T-helper 22 cell (primary cell): ENCODE results near the gene PLXNA4.
"Not testable (repeated sequence)": the region's sequence is repeated elsewhere in the genome, so short reads cannot be mapped to it uniquely, and the experiment has no call there.

Source experiments
- DNase-seq: peaks from one replicate; pipeline ENCODE4 v3.0.0-alpha.2; 2020; ENCODE audit warnings: low read depth

The PLXNA4 gene

DNA sequence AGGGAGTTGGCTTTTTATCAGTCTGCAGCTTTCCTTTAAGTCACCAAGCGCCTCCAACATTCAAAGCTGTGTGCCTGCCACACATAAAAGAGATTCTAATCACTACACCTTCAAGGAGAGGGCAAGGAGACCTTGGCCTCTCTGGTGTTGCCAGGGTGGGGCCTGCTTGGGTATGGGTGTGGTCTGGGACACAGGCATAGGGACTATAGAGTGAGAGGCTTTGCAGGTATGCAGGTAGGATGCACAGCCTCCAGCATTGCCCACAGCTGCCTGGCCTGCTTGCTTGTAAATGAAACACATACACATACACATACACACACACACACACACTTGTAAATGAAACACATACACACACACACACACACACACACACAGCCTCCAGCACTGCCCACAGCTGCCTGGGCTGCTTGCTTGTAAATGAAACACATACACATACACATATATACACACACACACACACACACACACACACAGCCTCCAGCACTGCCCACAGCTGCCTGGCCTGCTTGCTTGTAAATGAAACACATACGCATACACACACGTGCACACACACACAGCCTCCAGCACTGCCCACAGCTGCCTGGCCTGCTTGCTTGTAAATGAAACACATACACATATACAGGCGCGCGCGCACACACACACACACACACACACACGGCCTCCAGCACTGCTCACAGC is 397.7 kb downstream of the PLXNA4 start:
- not testable (repeated sequence) for DNase-seq

DNA sequence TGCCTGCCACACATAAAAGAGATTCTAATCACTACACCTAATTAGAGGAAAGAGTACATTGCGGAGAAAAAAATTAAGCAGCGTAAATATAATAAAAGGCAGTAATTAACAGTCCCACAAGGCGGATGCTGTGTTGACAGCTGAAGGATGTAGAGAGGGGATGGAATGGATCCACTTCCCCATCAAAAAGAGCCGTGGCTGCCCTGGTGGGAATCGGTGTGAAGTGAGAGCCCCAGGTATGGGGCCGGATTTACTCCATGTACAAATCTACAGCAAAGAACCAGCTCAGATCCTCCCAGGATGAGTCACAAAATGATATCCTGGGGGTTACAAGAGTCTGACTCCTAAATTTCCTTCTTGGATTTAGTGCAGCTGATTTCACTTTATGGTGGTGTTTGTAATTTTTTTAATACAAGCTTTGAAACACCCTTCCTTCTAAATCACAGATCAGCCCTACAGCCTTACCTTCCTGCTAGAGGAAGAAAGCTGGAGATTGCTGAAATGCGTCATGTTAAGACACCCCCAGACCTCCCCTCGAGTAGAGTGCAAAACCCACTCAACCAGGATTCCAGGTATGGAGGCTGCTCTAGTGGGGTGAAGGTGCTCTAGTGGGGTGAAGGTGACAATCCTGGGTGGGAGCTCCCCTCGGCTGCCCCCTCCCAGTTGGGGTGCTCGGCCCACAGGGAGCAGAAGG is 398.4 kb downstream of the PLXNA4 start:
- no peak for DNase-seq

DNA sequence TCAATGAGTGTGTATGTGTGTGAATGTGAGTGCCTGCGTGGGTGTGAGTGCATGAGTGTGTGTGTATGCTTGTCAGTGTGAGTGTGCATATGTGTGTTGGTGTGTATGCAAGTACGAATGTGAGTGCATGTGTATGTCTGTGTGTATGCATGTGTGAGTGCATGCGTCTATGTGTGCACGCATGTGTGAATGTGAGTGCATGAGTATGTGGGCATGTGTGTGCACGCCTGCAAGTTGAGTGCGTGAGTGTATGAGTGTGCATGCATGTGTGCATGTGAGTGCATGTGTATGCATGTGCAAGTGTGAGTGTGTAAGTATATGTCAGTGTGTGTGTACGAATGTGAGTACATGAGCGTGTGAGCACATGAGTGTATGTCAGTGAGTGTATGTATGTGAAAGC is 399.6 kb downstream of the PLXNA4 start:
- DNase-seq: no peak

DNA sequence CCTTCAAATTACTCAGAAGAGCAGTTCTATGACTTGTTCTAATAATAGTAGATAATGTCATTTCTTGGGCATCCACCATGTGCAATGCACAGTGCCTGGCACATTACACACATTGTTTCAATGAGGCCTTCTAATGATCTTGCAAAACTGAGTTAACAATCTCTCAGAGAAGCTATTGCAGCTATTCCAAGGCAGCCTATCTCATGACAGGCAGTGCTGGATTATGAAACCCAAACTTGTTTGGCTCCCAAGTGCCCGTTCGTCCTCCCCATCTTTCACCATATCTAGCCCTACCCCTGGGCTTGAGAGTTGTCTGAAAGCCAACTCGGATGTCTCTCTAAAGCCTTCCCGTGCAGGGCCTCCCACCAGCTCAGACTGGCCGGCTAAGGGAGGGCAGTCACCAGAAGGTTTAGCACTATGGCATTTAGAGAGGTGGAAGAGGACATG is 405.1 kb downstream of the PLXNA4 start:
- no peak for DNase-seq

DNA sequence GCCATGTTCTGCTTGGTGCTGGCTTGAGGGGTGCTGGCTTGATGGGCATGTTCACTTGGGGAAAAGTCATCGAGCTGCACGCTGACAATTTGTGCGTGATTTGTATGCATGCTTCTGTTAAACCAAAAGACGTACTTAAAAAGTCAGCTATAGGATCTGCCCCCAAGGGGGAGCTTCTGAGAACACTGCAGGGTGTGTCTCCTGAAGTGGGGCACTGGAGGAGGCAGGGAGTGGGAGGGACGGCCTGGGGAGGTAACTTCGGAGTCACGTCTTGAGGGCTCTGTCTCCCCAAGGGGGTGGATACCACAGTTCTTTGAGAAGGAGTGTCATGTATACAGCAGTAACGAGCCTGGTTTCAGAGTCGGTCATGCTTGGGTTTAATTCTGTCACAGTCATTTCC is 406.5 kb downstream of the PLXNA4 start:
- no peak for DNase-seq

DNA sequence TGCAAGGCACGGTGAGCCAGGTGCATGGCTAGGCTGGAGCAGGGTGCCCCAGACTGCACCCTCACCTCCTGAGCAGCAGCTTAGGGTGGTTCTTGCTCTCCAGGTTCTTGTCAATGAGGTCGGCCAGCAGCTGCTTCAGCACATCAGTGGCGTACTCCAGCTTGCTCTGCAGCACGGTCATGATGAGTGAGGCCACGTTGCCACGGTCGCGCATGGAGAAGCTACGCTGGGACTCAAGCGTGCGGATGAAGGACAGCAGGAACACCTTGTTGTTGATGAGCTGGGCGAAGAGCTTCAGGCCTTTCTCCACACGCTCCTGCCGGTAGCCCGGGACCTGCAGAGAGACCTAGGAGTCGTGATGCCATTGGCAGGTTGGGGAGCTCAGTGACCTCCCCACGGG is 408.0 kb downstream of the PLXNA4 start:
- DNase-seq: no peak

DNA sequence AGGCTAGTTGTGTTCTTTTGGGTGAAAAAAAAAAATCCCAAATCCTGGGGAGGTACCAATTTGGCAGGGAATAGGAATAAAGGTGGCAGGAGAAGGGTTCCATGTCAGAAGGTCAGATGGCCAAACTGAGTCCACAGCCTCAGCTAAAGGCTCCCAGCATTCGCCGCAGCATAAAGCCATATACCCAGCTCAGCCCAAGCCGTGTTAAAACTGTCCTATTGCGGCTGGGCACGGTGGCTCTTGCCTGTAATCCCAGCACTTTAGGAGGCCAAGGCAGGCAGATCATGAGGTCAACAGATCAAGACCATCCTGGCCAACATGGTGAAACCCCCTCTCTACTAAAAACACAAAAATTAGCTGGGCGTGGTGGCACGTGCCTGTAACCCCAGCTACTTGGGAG is 410.6 kb downstream of the PLXNA4 start:
- not testable (repeated sequence) for DNase-seq

DNA sequence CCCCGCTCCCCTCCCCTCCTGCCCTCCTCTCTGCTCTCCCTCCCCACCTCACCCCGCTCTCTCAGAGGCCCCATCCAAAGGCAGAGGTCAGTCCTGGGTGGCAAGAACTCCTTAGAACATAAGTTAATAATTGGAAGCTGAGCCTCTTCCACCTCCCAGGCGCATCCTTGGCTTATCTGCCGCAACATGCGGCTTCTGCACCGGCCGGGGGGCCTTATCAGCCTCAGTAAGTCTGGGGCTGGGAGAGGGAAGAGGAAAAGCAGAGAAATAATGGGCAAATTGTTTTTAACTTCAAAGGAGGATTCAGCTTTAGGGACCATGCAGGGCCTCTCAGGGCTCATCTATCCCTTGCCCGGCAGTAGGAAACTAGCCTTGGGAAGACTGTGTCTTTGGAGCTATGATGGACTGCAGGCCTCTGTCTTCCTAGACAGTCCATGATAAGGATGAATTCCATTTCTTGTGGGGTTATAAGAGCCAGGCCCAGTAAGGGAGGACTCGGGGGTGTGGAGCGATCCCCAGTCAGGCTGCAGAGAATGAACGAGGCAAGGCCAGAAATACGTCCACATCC is 411.6 kb downstream of the PLXNA4 start:
- DNase-seq: no peak

DNA sequence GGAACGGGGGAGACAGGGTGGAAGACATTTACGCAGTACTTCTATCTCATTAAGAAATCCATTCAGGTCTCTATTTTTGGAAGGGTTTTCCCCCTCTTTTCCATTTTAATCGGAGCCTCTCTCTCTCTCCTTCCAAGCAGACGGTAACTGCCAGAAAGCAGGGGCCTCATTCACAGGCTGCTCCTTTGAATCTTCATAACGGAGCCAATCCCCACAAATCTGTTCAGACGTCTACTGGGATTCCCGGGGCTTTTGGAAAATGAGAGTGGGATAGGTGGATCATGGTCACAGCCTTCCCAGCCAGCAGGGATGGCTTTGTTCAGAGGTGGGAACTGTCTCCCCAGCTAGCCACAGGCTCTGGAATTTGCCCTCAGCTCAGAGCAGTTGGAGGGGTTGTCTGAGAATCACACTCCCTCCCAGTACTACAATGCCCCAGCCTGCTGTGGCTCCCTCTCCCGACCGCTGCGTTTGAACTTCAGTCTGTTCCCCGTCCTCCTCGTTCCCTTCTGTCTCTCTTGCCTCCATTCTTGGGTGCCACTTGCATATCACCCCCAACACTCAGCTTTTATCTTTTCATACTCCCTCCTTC is 413.6 kb downstream of the PLXNA4 start:
- DNase-seq: no peak

DNA sequence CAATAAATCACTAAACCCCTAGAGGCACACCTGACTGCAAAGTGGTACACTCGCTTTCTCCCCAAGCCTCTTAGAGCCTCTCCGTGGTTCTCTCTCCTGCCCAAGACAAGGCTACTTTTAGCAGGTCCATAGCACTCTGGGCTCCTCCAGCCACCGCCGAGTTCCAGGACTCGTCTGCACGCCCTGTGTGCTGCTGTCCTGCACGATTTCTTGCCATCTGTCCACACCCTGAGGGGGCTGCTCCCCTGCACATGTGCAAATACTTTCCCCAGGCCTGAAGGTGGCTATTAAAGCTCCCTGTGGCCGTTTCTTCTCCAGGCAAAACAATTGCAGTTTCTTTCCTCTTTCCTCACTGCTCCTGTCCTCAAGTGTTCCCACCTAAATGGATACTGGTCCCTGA is 414.3 kb downstream of the PLXNA4 start:
- DNase-seq: no peak

DNA sequence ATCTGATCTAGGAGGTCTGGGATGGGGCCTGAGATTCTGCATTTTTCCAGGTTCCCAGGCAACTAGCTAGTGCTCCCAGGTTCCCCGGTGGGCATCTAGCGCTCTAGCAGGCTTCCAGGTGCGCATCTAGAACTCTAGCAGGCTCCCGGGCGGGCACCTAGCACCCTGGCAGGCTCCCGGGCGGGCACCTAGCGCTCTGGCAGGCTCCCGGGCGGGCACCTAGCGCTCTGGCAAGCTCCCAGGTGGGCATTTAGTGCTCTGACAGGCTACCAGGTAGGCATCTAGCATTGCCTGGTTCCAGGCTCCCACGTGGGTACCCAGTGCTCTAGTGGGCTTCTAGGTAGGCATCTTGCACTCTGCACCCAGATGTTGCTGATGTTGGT is 414.7 kb downstream of the PLXNA4 start:
- no peak for DNase-seq

DNA sequence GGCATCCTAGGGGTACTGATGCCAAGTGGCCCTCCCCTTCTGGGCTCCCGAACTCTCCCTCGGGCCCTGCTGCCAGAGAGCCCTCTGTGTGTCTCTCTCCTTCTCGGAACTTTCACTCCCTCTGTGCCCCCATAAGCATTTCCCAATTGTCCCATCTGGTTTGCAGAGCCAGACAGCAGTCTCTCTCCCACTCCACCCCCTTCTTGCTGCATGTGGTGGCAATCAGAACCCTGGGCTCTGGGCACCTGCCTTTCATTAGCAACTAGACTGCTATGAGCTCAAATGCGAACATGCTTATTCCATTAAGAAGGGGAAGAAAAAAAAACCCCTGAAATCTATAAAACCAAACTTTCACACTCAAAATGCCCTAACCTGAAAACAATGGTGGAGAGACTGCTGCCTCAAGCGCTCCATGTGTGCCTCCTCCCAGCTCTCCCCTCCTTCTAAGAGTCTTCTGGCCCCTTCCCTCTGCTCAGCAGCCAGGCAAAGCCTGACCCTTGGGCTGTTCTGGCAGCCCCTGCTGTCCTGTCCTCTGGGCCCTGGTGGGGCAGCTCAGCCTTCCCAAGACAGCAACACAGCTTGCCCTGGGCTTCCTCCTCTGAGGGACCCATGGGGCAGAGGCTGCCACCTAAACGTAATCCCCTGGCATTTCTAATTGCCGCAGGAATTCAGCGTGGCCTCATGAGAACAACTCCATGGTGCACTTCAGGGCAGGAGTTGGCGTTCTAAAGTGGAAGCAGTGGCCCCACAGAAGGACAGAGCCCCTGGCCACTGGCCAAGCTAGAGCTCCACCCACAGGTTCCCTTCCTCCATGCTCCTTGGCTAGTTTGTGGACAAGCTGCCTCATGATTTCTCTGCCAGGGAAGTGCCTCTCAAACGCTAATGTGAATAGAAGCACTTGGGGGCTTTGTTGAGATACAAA is 415.4 kb downstream of the PLXNA4 start:
- no peak for DNase-seq

DNA sequence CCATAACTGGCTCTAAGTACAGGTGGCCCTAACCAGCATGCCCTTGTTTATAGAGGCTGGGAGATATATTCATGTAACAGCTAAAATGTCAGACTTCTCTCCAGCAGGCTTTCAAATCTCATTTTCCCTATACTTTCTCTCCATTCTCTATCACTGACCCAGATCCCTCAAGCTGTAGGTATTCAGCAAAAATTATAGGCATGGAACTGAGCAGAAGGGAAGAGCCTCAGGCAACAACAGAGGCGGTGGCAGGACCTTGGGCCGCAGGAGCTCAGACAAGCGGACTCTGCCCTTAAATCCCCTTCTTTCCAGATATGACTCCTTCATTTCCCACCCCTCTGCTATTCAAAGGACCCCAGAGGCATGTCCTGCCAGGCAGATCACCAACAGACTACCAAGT is 417.4 kb downstream of the PLXNA4 start:
- DNase-seq: no peak

DNA sequence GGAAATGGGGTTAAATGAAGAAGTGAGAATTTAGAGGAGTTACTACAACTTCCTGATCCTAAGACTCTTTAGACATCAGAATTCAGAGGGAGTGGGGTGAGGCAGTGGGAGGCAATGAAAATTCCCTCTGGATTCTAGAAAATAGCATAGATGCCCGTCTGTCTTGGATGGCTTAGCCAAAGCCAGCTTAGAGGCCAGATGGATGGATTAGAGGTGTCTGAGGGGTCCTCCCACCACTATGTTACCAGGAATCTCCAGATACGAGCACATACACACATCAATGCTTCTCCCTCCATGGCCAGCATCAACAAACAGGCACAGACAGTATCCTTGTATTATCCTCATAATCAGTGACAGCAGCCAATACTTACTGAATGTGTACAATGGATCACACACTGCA is 418.1 kb downstream of the PLXNA4 start:
- DNase-seq: no peak

DNA sequence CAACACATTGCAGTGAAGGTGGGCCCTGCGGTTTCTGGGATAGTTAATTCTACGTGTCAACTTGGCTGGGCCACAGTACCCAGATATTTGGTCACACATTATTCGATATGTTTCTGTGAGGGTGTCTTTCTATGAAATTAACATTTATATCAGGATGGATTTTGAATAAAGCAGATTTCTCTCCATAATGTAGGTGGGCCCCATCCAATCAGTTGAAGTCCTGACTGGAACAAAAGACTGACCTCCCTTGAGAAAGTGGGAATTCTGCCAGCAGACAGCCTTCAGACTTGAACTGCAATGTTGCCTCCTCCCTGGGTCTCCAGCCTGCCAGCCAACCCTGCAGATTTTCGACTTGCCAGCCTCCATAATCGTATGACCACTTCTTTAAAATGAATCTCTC is 420.6 kb downstream of the PLXNA4 start:
- DNase-seq: no peak

DNA sequence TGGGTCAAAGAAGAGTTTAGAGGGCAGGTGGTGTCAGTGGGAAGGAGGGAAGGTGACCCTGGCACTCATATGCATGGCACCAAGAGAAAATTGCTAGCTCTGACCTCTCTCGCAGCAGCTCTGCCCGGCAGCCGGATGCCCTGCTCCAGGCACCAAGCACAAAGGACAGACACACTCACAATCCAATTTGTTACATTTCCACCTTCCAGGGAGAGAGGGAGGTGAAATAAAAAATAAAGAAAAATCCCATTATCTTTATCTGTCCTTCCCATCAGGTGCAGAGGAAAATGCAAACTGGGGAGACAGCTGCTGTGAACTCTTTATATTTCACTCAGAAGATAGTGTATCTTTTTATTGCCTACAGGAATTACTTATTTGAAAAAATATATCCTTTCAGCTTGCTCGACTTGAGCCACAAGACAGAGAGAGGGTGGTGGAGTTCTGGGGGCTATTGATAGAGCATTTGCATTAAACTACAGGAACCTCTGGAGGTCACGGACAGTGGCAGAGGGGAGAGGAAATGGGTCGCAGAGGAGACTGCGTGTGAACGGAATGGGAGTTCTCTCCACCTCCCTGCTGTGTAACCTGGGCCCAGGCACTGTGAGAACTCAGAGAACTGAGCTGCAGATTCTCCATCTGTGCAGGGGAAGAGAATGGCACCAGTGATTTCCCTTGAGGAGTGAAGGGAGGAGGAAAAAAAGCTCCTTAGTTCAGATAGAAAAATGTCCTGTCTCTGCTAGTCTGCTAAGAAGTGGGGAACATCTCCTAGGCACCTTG is 421.4 kb downstream of the PLXNA4 start:
- no peak for DNase-seq

DNA sequence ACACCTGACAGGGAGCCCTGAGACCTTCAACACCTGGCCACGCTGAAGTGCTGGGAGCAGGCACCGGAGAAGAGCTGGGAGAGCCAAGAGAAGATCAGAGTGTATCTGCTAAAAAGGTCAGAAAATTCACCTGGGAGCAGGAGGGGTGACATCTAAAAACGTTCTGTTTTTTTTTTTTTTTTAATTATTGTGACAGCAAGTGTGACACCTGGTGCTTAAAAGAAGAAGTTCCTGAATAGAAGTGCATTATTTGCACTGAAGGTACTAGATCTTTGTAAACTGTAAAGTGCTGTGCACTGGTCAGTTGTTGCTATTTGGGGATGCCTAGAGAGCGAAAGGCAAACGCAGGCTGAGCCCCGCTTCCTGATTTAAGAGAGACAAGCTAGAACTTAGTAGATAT is 422.0 kb downstream of the PLXNA4 start:
- DNase-seq: no peak

DNA sequence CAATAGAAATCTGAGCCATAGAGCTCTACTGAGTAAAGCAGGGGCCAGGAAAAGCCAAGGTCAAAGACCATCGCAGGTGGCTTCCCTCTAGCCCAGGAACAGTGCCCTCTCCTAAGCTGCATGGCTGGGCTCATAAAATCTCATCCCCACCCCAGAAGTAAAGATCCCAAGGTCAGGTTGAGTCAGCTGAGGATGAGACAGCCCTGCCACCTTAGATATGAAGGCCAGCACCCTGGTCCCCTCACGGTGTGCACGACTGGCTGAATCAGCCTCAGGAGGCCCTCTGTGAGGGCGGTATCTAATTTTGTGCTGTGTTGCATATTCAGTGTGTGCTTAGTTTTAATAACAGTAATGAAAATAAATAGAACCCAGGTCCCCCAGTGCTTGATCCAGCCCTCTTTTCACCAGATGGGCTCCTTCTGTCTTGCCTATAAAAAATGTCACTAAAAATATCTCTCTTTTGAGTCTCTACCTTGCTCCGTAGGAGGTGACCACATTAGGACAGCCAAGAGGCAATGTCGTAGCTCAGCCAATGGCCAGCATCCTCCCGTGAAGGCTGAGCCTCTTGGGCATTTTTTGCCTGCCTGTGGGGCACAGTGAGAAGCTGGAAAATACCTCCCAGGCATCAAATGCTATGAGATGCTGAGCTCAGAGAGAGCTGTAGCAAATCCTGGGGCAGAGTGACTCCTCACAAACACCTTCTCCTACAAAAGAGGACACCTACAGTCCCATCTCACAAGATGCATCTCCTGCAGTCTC is 424.0 kb downstream of the PLXNA4 start:
- no peak for DNase-seq

DNA sequence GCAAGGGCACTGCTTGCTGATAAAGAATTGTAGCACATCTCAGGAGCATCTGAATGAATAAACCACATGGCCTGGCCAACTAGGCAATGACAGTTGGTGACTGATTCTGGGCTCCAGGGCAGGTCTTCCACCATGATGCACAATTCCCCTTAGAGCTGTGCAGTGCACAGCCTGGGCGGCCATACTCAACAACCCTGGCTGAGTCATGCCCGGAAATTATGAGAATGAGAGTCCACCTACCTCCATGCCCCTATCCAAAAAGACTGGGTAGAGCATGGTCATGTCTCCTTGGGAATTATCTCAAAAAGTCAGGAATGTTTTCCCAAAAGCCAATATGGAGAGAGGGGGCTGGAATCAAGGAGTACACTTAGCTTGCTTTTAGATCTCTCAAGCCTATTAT is 425.6 kb downstream of the PLXNA4 start:
- DNase-seq: no peak

DNA sequence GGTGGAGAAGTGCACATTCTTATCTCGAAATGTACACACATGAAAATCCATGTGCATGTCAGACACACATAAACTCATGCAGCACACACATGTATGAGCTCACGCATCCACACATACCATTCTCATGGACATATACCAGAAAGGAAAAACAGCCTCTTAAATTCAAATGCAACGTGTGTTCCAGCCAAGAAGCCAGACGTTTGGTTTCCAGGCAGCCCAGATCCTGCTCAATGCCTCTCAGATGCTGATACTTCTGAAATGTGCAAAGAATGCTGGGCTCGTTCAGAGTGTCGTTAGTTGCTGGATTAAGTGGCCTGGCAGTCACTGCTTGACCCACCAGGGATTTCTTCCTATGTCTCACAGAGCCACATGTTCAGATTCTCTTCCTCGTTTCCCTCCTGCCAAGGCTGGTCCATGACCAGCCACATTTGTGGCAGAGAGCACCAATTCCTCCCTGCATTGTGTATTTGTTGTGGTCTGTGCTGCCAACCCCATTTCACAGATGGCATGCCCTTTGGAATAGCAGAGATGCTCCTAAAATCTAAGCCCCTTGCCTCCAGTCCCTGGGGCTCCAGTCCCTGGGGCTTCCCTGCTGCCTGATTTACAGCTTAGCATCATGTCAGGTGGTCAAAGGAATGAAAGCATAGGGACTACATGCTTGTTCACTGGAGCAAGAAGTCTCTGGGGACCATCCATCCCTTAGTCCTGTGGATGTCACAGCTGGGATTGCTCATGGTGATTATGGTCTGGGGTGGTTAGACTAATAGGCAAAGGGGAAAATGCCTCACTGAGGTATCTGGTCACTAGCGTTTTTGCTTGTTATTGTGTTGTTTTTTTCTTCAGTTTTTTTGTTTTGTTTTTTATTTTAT is 426.6 kb downstream of the PLXNA4 start:
- no peak for DNase-seq
